ENCODE results near the gene C11orf68. TPM values are rescaled to one million over a fixed set of nuclear protein-coding genes. Genes with fewer than 3 reads are reported as not detected.

The C11orf68 gene
- total and polyA plus RNA-seq, 7 donors, result 52.8 to 98.7 (median 60.7) TPM

DNA sequence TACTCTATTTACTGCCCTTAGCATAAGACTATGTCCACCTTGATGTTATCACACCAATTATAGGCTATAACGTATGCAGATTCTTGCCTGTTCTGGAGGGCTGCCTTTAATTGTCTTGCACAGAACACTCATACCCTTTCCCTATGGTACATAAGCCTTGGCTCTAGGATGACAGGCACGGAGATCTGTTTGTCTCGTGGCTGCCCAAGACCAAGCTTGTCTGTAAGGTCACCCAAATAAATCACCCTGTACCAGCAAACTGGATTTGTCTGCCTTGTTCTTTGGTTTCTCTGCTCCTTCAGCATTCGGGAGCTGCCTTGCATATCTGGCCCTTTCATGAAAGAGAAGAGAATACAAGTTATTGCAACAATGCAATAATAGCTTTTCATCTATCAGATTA lies 18.9 kb upstream of the C11orf68 start:
- DNase-seq, result no peak
- TF ChIP-seq, protein P1, sequence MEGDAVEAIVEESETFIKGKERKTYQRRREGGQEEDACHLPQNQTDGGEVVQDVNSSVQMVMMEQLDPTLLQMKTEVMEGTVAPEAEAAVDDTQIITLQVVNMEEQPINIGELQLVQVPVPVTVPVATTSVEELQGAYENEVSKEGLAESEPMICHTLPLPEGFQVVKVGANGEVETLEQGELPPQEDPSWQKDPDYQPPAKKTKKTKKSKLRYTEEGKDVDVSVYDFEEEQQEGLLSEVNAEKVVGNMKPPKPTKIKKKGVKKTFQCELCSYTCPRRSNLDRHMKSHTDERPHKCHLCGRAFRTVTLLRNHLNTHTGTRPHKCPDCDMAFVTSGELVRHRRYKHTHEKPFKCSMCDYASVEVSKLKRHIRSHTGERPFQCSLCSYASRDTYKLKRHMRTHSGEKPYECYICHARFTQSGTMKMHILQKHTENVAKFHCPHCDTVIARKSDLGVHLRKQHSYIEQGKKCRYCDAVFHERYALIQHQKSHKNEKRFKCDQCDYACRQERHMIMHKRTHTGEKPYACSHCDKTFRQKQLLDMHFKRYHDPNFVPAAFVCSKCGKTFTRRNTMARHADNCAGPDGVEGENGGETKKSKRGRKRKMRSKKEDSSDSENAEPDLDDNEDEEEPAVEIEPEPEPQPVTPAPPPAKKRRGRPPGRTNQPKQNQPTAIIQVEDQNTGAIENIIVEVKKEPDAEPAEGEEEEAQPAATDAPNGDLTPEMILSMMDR (IDR thresholded peaks at IDR 0.05), result no peak

DNA sequence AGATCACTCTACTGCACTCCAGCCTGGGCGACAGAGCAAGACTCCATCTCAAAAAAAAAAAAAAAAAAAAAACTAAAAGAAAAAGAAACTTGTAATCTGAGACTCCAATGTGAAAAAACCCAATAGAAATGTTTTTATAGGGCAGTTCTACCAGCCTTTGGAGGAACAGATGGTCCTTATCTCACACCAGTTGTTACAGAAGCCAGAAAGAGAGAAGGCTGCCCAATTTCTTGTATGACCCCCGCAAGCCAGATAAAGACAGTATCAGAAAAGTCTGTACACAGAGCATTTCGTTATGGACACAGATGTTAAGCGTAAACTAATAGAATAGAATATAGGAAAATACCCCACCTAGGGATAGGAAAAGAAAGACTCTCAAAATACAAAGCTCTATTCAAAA lies 15.2 kb upstream of the C11orf68 start:
- no peaks in the 10 kb centered on the region for H3K36me3 ChIP-seq (ENCODE audit: insufficient read depth in 1 of 2, low read depth in 1 of 2)
- ATAC-seq, result no peak
- intact Hi-C loops (cut with DNase I), result no loop called here
- H3K27ac ChIP-seq, result no peak overlapping the region
- no peak for DNase-seq
- H3K4me1 ChIP-seq, result no peaks in the 10 kb centered on the region
- 34 to 58% (median 40%) methylated on average over 3 to 4 of the region's 4 CpGs for WGBS, 3 donors
- H3K9me3 ChIP-seq, result no peaks in the 10 kb centered on the region
- TF ChIP-seq, protein P1 (IDR thresholded peaks at IDR 0.05), result no peak
- H3K4me3 ChIP-seq, result no peak overlapping the region
- H3K27me3 ChIP-seq (ENCODE audit: insufficient read depth in 3 of 3, low read length in 2 of 3), result peaks cover 0 to 6% (median 0%) of the 10 kb centered on the region in 3 donors

More for the DNA sequence above, 18.9 kb upstream of the C11orf68 start:
- H3K36me3 ChIP-seq (ENCODE audit: insufficient read depth in 1 of 2, low read depth in 1 of 2), result no peaks in the 10 kb centered on the region
- H3K27ac ChIP-seq, result no peak overlapping the region
- H3K4me1 ChIP-seq, result no peaks in the 10 kb centered on the region
- no peak for ATAC-seq
- WGBS, 3 donors, result 36 to 60% (median 43%) methylated on average over 4 of the region's 4 CpGs
- H3K9me3 ChIP-seq, result no peaks in the 10 kb centered on the region
- intact Hi-C loops (cut with DNase I), result no loop called here
- no peak overlapping the region for H3K4me3 ChIP-seq
- H3K27me3 ChIP-seq (ENCODE audit: insufficient read depth in 3 of 3, low read length in 2 of 3), result peaks cover 0 to 6% (median 0%) of the 10 kb centered on the region in 3 donors

DNA sequence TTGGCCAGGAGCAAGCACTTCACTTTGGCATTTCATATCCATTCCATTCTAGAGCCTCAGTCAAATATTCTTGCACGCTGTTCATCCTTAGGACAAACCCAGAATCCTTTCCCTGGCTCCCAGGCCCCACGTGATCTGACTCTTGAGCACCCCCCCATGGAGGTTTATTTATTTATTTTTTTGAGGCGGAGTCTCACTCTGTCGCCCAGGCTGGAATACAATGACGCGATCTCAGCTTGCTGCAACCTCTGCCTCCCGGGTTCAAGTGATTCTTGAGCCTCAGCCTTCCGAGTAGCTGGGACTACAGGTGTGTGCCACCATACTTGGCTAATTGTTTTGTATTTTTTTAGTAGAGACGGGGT lies 13.7 kb upstream of the C11orf68 start:
- ATAC-seq, result peak in 3 of 4 donors; percentile 59 to 83 (median 77)
- WGBS, 3 donors, result 33 to 42% (median 33%) methylated on average over 9 of the region's 9 CpGs
- no peaks in the 10 kb centered on the region for H3K9me3 ChIP-seq
- intact Hi-C loops (cut with DNase I), result no loop called here
- DNase-seq, result no peak
- peaks cover 0 to 6% (median 0%) of the 10 kb centered on the region in 3 donors for H3K27me3 ChIP-seq (ENCODE audit: insufficient read depth in 3 of 3, low read length in 2 of 3)
- no peak overlapping the region for H3K4me3 ChIP-seq
- TF ChIP-seq, protein P1 (IDR thresholded peaks at IDR 0.05), result no peak
- H3K27ac ChIP-seq, result no peak overlapping the region
- no peaks in the 10 kb centered on the region for H3K36me3 ChIP-seq (ENCODE audit: insufficient read depth in 1 of 2, low read depth in 1 of 2)
- no peaks in the 10 kb centered on the region for H3K4me1 ChIP-seq

DNA sequence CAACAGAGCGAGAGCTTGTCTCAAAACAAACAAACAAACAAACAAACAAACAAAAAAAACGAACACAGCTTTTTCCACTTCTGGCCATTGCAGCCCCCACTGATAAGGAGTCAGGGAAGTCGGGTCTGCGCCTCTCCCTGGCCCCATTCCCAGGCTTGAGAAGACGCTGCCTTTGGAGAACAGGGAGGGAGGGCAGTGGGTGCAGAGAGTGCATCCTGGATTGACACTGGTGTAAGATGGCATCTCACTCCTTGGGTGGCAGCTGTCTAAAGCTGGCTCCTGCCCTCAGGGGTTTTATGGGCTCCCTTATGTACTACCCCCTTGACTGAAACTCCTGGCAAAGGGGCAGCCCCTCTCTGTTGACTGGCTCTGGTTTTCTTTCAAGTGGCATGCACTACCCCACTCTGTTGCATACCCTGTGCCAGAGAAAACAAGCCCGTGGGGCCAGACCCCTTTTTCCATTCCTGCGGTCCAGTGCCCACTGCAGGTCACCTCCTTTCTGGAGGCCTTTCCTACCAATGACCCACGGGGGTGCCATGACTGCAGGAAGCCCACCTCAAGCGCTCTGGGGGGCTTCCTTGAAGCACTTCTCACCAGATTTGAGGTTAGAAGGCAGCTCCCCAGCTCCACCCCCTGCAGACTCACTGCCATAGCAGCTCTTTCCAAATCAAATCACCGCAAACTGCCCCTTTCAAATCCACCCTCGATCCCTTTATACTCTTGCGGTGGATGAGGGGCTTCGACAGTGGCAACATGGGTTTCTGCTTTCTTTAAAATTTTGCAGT lies 13.1 kb upstream of the C11orf68 start:
- DNase-seq (no peak), ATAC-seq (peak in 2 of 4 donors; percentile 13 to 19)
- intact Hi-C loops (cut with DNase I), result no loop called here
- Histone ChIP-seq H3K27ac (no peak overlapping the region), H3K4me3 (no peak overlapping the region), H3K4me1 (no peaks in the 10 kb centered on the region), H3K36me3 (ENCODE audit: insufficient read depth in 1 of 2, low read depth in 1 of 2) (no peaks in the 10 kb centered on the region), H3K9me3 (no peaks in the 10 kb centered on the region), H3K27me3 (ENCODE audit: insufficient read depth in 3 of 3, low read length in 2 of 3) (peaks cover 0 to under 1% (median 0%) of the 10 kb centered on the region in 3 donors)
- TF ChIP-seq, protein P1 (IDR thresholded peaks at IDR 0.05), result no peak
- WGBS, 3 donors, result 55 to 59% (median 58%) methylated on average over 13 of the region's 13 CpGs
